ENCODE data around the gene LIF.

LIF gene

DNA sequence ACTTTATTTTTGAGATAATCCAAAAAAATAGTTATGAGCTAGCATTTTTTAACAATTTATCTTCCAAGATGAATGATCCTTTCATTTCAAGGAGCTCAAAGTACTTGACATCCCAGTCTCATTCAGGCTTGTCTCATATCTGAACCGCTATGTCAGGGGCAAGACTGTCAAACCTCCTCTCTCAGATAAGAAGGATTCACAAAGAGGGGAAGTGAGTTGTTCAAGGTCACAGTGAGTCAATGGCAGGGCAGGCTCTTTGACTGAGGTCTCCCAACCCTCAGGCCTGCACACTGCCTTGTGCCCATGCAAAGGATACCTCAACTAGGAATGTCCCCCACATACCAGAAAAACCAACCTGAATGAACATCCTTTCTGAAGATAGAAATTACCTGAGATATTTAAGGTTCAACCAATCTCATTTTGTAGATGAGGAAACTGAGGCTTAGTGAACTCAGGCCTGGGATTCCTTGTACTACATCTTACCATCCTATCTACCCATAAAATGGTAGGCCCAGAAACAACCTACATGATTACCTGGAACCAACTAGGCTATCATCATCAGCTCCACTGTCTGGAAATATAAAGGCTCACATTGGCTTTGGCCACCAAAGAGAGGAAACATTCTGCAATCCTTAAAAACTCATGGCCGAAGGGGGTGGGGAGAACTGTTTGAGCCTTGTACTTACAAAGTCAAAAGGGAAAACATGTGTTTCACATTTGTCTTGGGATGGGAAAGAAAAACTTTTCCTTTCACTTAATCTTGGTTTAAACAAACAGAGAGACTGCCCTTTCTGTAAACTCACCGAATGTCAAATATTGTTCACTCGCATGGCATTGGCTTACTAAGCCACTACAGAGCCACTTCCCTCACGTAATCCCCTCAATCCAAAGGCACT, 51.1 kb downstream of the LIF start (continued):
- no peak for TF ChIP-seq ZNF26 (tag by site-specific recombination; IDR thresholded peaks at IDR 0.05)
- TF ChIP-seq ZNF645 (tag by site-specific recombination; IDR thresholded peaks at IDR 0.05): no peak
- TF ChIP-seq ZFP69B (tag by site-specific recombination; IDR thresholded peaks at IDR 0.05): no peak; the same call in 1 of the 2 replicates
- TF ChIP-seq TSHZ1 (tag by site-specific recombination; IDR thresholded peaks at IDR 0.05; ENCODE audit: borderline replicate concordance): peak; percentile 90; the same call in 1 of the 2 replicates
- peak; percentile 60 for TF ChIP-seq ZNF596 (tag by site-specific recombination; IDR thresholded peaks at IDR 0.05)
- TF ChIP-seq ZNF391 (tag by site-specific recombination; IDR thresholded peaks at IDR 0.05; ENCODE audit: borderline replicate concordance, low read depth): peak; percentile 69; the same call in 1 of the 2 replicates

DNA sequence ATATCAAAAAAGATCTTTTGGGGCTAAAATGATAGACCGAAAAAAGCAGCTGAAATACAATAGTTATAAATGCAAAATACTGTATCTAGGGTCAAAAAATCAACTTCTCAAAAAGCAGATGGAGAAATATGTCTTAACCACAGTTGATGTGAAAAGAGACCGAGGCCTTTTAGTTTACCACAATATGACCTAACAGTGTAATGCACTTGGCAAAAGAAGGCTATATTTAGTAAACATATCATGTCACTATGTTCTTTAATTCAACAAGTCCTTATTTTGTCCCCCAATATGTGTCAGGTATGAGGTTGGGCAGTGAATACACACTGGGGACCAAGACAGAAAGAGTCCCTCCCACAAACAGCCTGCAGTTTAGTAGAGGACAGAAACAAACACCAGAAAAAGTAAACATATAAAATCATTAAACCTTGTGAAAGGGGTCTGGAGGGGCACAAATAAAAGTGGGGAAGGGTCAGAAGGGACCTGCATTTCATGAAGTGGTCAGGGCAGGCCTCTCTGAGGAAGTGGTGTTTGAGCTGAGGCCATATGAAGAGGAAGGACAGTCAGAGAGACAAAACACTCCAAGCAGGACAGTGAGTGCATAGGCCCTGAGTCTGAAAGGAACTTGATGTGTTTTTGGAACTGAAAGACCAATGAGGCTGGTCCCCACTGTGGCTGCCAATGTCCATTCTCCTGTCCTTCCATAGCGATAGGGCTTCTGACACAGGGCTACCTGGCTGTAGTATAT, 53.4 kb downstream of the LIF start:
- no peak overlapping the region for H3K4me3 ChIP-seq (ENCODE audit: low read depth, low read length)
- TF ChIP-seq ZFHX2 (tag by site-specific recombination; conservative IDR thresholded peaks at IDR 0.05) (no peak), ZNF571 (tag by site-specific recombination; IDR thresholded peaks at IDR 0.05) (no peak), PRDM6 (tag by site-specific recombination; IDR thresholded peaks at IDR 0.05) (no peak), GFI1B (tag by site-specific recombination; IDR thresholded peaks at IDR 0.05) (no peak), ZIC2 (tag by site-specific recombination; IDR thresholded peaks at IDR 0.05) (no peak), ZNF510 (tag by site-specific recombination; IDR thresholded peaks at IDR 0.05; ENCODE audit: insufficient replicate concordance) (no peak), ZNF776 (tag by site-specific recombination; IDR thresholded peaks at IDR 0.05; ENCODE audit: borderline replicate concordance) (no peak), EGR2 (tag by site-specific recombination; IDR thresholded peaks at IDR 0.05; ENCODE audit: low read depth) (no peak), ZNF747 (tag by site-specific recombination; IDR thresholded peaks at IDR 0.05) (no peak)
- H3K4me1 ChIP-seq (ENCODE audit: control insufficient read depth, insufficient read depth, low read length): peaks cover 21% of the 10 kb centered on the region
- H3K27ac ChIP-seq (ENCODE audit: extremely low read depth, low read depth, low read length): no peak overlapping the region
- H3K36me3 ChIP-seq (ENCODE audit: control insufficient read depth in 2 of 2, insufficient read depth in 1 of 2, low read length in 2 of 2): no peaks in the 10 kb centered on the region
- H3K9me3 ChIP-seq (ENCODE audit: control insufficient read depth, insufficient read depth, low read depth, low read length): no peaks in the 10 kb centered on the region
- ChIA-PET POLR2A (no interaction called here), CTCF (no interaction called here)

All from HEK293 (cell line).